ENCODE data around the gene NANOS1. TPM values are rescaled to one million over a fixed set of nuclear protein-coding genes. Genes with fewer than 3 reads are reported as not detected.

Gene NANOS1
- total and polyA plus RNA-seq, 2 of the 8 experiments (the other 6 are each of a cell fraction or from before 2014, with no cell fraction given), result 3.1 to 3.9 TPM

- H2BK15ac ChIP-seq (ENCODE audit: low read length), result no peak overlapping the region
- H3K27me3 ChIP-seq (replicated peaks in 1 of 4; ENCODE audit: control insufficient read depth in 3 of 4, extremely low read depth in 1 of 4, insufficient read depth in 3 of 4, low read length in 3 of 4), result no peaks in the 10 kb centered on the region
- H3K4me1 ChIP-seq (replicated peaks in 1 of 4; ENCODE audit: control insufficient read depth in 3 of 4, insufficient read depth in 4 of 4, low read length in 3 of 4), result no peaks in the 10 kb centered on the region
- no peak for DNase-seq (ENCODE audit: low read depth in 1 of 2, low spot score in 2 of 2)
- H3K9me3 ChIP-seq (ENCODE audit: insufficient read depth in 2 of 2, low read depth in 1 of 2, low read length in 1 of 2), result no peaks in the 10 kb centered on the region
- no peak overlapping the region for H3K56ac ChIP-seq (replicated peaks; ENCODE audit: insufficient read length, low read depth, low read length)
- 89% methylated on average over 5 of the region's 5 CpGs; no CpG with 5 or more reads in 1 of the 2 experiments for WGBS, 2 experiments (ENCODE audit: extremely low coverage in 1 of 2, insufficient coverage in 1 of 2, insufficient read length in 1 of 2, insufficient replicate concordance in 2 of 2, low coverage in 1 of 2, low lambda C conversion rate in 2 of 2, missing lambda C conversion rate in 1 of 2)
- no peak for FAIRE-seq
- no peak overlapping the region for H4K8ac ChIP-seq (ENCODE audit: extremely low read depth, insufficient read depth, low read length)
- no peak overlapping the region for H3K18ac ChIP-seq (ENCODE audit: extremely low read depth, low read length)
- H2BK20ac ChIP-seq (ENCODE audit: low read length), result no peak overlapping the region
- no peak overlapping the region for H4K5ac ChIP-seq (ENCODE audit: insufficient read length, low read depth, low read length)
- H2AFZ ChIP-seq (ENCODE audit: low read length), result no peak overlapping the region
- H3K4me3 ChIP-seq (ENCODE audit: extremely low read depth in 1 of 4, insufficient read depth in 2 of 4, low read depth in 3 of 4, low read length in 4 of 4), result no peak overlapping the region
- H3K23ac ChIP-seq (ENCODE audit: insufficient read length), result no peak overlapping the region
- no peak overlapping the region for H2BK12ac ChIP-seq (ENCODE audit: low read depth, low read length)
- peaks cover 0 to 90% of the 10 kb centered on the region in 2 experiments; a peak in 3 of 4 replicates for H3K79me2 ChIP-seq (ENCODE audit: control insufficient read depth in 1 of 2, insufficient read depth in 2 of 2, low read length in 2 of 2)
- H3K36me3 ChIP-seq (ENCODE audit: control insufficient read depth in 2 of 4, insufficient read depth in 4 of 4, low read length in 3 of 4), result peaks cover 58 to 100% (median 86%) of the 10 kb centered on the region in 4 experiments
- no peak overlapping the region for H3K27ac ChIP-seq (ENCODE audit: low read depth, low read length)
- H3K14ac ChIP-seq (ENCODE audit: insufficient read length), result no peak overlapping the region
- ChIA-PET POLR2A (ENCODE audit: partially characterized antibody) (interaction anchor here (0.7 to 1.8 kb wide), 6 partner anchors 10 to 31 kb away, joined by 3 to 4 read pairs (median 3); partner anchors contain the start of gene EIF3A), CTCF (ENCODE audit: partially characterized antibody) (no interaction called here)
- no peak overlapping the region for H3K9ac ChIP-seq (replicated peaks in 1 of 4; ENCODE audit: extremely low read depth in 1 of 4, low read depth in 3 of 4, low read length in 3 of 4)
- H3K4me2 ChIP-seq (ENCODE audit: insufficient read depth in 1 of 2, low read depth in 2 of 2, low read length in 2 of 2), result no peak overlapping the region
- H3K4ac ChIP-seq (replicated peaks; ENCODE audit: insufficient read length, low read depth, low read length), result no peak overlapping the region
- H2BK120ac ChIP-seq (replicated peaks; ENCODE audit: low read depth, low read length), result no peak overlapping the region
- H3K79me1 ChIP-seq (ENCODE audit: low read depth, low read length), result peaks cover 6% of the 10 kb centered on the region; the same call in 1 of the 2 replicates
- no peaks in the 10 kb centered on the region for H3K23me2 ChIP-seq (ENCODE audit: low read depth, low read length)
- no peak overlapping the region for H2BK5ac ChIP-seq (ENCODE audit: low read depth, low read length)
- H4K91ac ChIP-seq (replicated peaks; ENCODE audit: insufficient read length, low read length), result no peak overlapping the region
- no peak overlapping the region for H2AK5ac ChIP-seq (ENCODE audit: low read depth, low read length)
- H4K20me1 ChIP-seq (replicated peaks in 1 of 2; ENCODE audit: control insufficient read depth in 1 of 2, insufficient read depth in 2 of 2, low read length in 2 of 2), result peaks cover 10 to 14% of the 10 kb centered on the region in 2 experiments
- no peak for TF ChIP-seq EGR1 (IDR thresholded peaks at IDR 0.05; ENCODE audit: borderline replicate concordance, low read depth, low read length)
- TF ChIP-seq CHD1 (IDR thresholded peaks at IDR 0.05; ENCODE audit: low read depth, low read length), result no peak
- no peak for TF ChIP-seq JUND (IDR thresholded peaks at IDR 0.05; ENCODE audit: low read length)
These were observed 19.8 kb downstream of the NANOS1 start for GRCh38 chr10:119049361-119049760.
